ENCODE results near the gene SCPEP1.
"Not testable (repeated sequence)": the region's sequence is repeated elsewhere in the genome, so short reads cannot be mapped to it uniquely, and the experiment has no call there.

SCPEP1 gene

GRCh38 chr17:56978441-56979090, 635 bp downstream of the SCPEP1 start:
- TF ChIP-seq, protein P1, sequence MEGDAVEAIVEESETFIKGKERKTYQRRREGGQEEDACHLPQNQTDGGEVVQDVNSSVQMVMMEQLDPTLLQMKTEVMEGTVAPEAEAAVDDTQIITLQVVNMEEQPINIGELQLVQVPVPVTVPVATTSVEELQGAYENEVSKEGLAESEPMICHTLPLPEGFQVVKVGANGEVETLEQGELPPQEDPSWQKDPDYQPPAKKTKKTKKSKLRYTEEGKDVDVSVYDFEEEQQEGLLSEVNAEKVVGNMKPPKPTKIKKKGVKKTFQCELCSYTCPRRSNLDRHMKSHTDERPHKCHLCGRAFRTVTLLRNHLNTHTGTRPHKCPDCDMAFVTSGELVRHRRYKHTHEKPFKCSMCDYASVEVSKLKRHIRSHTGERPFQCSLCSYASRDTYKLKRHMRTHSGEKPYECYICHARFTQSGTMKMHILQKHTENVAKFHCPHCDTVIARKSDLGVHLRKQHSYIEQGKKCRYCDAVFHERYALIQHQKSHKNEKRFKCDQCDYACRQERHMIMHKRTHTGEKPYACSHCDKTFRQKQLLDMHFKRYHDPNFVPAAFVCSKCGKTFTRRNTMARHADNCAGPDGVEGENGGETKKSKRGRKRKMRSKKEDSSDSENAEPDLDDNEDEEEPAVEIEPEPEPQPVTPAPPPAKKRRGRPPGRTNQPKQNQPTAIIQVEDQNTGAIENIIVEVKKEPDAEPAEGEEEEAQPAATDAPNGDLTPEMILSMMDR (IDR thresholded peaks at IDR 0.05; ENCODE audit: low read depth, low read length), result no peak
- no peak for DNase-seq (ENCODE audit: extremely low read depth, low read depth)

GRCh38 chr17:56979091-56979480, 1.2 kb downstream of the SCPEP1 start:
- TF ChIP-seq, protein P1 (IDR thresholded peaks at IDR 0.05; ENCODE audit: low read depth, low read length), result no peak
- no peak for DNase-seq (ENCODE audit: extremely low read depth, low read depth)

GRCh38 chr17:56980526-56980925, 2.6 kb downstream of the SCPEP1 start:
- not testable (repeated sequence) for DNase-seq (ENCODE audit: extremely low read depth, low read depth)

- no peak for DNase-seq (ENCODE audit: extremely low read depth, low read depth)
- TF ChIP-seq, protein P1 (IDR thresholded peaks at IDR 0.05; ENCODE audit: low read depth, low read length), result no peak
Observed at GRCh38 chr17:56982312-56982711, 4.4 kb downstream of the SCPEP1 start.

- TF ChIP-seq, protein P1 (IDR thresholded peaks at IDR 0.05; ENCODE audit: low read depth, low read length), result no peak
Observed at GRCh38 chr17:56983366-56983765, 5.4 kb downstream of the SCPEP1 start.

DNA sequence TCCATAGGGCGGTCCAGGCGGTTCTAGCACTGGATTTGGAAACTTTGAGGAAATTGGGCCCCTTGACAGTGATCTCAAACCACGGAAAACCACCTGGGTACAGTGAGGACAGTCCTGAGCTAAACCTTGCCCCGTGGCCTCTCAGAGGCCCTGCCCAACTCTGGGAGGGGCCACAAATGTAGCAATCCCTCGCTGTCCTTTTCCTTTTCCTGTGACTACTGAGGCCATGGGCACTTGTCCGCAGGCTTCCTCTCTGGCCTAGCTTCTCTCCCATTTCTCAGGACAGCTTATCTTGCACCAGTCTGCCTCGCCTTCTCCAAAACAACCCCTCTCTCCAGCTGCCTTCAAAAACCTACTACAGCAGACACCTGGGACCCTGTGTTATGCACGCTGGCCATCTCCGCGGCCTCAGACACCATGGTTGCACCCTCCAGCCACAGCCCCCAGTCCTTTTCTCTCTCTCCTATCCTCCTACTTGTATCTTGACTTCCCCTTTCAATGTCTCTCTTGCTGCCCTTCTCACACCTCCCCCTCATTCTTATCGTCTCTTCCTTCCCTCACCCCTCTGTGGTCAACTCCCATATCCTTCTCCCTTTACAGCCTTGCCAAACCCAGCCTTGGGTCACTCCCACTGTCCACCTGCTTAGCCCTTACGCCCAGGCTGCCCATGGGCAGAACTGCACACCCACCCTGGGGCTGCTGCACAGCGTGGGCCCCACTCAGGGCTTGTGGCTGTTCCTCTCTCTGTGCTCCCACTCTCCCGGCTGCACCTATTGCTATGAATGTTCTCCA, 7.6 kb downstream of the SCPEP1 start:
- TF ChIP-seq, protein P1 (IDR thresholded peaks at IDR 0.05; ENCODE audit: low read depth, low read length), result no peak
- DNase-seq (ENCODE audit: extremely low read depth, low read depth), result no peak

More at GRCh38 chr17:56983366-56983765, 5.4 kb downstream of the SCPEP1 start:
- no peak for DNase-seq (ENCODE audit: extremely low read depth, low read depth)

GRCh38 chr17:56987283-56987834, 9.4 kb downstream of the SCPEP1 start:
- TF ChIP-seq, protein P1 (IDR thresholded peaks at IDR 0.05; ENCODE audit: low read depth, low read length), result no peak
- no peak for DNase-seq (ENCODE audit: extremely low read depth, low read depth)
